ENCODE results near the gene CDK5R1.

Gene CDK5R1

GRCh38 chr17:32475258-32475657 is 11.5 kb upstream of the CDK5R1 start:
- DNase-seq, result no peak

GRCh38 chr17:32477220-32477619 is 9.6 kb upstream of the CDK5R1 start:
- no peak for DNase-seq

DNA sequence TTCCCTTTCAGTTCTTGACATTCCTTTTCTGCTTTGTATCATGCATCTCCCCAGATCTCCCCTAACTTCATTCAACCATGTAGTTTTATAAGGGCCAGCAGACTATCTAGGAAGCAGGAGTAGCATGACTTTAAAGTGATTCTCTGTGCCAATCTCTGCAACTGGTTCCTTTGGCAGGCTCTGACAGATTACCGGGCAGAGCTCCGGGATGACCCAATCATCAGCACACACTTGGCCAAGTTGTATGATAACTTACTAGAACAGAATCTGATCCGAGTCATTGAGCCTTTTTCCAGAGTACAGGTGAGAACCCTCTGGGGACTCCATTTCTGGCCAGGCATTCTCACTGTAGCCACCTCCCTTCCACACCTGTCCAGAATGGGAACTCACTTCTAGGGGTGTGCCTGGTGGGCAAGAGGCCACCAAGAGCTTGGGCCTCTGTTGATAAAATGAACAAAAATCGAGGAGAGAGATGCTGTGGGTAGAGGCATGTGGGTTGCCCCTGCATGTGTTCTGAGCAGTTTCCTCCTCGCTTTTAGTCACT is 7.6 kb upstream of the CDK5R1 start:
- no peak for DNase-seq

DNA sequence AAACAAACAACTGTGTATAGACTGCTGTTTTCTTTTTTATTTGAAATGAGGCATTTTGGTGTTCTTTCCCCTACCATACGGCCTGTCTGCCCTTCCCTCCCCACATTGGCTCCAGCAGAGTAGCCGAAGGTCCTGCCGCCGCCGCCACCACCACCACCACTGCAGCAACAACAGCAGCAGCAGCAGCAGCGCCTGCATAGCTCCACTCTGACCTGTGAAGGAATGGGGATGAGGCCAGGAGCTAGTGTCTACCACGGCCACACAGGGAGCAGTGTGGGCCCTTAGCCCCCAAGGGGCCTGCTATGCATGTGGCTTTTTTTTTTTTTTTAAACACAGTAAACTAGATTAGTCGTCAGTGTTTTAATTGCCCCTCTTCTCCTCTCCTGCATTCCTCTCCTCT is 5.6 kb upstream of the CDK5R1 start:
- no peak for DNase-seq

DNA sequence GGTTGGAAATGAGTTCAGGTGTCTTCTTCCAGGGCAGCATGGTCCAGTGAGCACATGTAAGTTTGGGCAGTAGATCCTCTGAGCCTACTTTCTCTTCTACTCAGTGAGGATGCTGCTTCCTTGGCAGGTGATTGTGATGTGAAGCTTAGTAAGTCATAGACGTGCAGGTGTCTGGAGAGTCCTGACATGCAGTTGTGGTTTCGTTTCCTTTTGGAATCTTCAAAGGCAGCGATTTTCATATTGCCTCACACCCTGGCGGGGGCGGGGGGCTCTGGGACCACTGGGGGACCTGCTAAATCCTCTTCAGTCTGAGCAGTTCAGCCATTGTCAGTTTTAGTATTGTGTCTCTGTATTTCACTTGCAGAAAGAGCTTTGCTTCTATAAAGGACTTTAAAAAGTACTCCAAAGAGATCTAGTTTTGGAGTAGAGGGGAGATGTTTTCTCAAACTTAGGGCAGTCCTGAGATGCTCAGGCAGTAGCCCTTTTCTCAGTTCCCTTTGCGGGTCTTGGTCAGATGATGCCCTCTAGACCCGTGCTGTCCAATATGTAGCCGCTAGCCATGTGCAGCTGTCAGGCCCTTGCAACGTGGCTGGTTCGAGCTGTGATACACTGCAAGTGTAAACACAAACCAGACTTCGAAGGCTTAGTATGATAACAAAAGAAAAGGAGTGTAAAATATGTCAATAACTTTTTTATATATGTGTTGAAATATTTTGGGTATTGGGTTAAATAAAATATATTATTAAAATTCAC is 4.0 kb upstream of the CDK5R1 start:
- no peak for DNase-seq

GRCh38 chr17:32483451-32484019 is 3.3 kb upstream of the CDK5R1 start:
- peak; percentile 96 for DNase-seq

- no peak for DNase-seq
Measured at GRCh38 chr17:32484041-32484461, 2.7 kb upstream of the CDK5R1 start.

DNA sequence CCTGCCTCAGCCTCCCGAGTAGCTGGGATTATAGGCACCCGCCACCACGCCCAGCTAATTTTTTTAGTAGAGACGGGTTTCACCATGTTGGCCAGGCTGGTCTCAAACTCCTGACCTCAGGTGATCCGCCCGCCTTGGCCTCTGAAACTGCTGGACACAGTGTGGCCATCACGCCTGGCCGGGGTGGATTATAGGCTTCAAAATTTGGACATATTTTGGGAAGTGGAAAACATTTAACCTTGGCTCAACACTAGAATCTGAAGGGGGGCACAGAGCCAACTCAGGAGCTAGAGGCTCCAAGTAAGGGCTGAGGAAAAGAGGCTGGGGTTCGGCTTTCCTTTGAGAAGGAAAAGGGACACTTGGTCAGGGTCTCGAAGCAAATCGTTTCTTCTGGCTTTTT is 2.2 kb upstream of the CDK5R1 start:
- DNase-seq, result no peak

DNA sequence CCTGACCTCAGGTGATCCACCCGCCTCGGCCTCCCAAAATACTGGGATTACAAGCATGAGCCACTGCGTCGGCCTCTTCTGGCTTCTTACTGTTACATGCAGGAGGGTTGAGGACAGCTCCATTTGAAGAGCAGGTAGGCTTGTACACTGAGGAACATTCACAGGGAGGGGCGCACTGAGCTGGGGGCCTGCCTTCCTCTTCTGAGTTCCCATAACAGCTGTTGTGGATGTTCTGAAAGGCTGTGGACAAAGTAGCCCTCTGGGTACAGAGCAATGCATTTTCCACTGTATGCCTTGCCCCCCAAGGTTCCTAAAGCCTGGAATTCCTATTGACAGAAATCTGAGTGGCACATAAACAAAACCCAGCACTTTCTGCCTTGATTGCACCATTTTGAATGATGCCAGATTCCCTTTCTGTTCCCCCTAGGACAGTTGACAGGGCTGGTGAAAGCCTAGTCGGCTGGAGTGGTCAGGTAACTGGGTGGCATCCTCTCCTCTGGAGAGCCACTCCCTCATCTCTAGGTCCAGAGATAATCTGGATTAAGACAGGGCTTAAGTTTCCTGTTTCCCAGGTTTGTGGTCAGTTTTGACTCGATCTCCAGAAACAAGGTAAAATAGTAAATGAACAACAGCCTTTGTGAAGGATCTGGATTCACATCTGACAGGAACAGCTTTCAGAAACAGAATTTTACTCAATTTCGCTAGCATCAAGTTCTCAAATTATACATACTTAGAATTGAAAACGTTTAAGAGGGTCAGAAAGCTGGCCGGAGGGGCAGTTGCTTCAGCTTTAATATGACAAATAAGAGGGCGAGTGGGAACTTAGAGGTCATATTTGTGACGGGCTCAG is 1.3 kb upstream of the CDK5R1 start:
- DNase-seq, result no peak

DNA sequence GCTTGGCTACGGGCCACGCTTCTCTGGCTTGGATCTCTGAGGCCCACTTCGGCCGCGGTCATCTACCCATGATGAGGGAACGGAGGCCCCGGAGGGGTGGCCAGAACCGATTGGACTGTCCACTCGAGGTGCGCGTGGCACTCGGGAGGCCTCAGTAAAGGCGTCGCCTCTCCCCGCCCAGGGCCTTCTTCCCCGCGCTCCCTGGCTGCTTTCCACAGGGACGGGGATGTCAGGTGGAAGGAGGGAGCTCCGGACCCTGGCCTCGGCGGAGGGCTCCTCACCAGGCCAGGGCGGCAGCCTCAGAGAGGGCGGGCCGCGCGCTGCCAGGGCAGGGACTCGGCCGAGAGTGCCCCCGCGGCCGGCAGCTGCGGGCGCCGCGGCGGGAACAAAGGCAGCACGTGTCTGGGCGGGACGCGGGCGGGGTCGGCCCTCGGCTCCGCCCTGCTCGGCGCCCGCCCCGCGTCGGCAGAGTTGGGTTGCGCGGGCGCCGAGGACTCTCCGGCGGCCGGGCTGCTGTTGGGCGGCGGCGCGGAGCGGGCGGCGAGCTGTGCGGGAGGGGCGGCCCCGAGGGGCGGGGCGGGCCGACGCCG is 587 bp upstream of the CDK5R1 start:
- DNase-seq, result peak; percentile 94

GRCh38 chr17:32487473-32488176 is 832 bp downstream of the CDK5R1 start:
- DNase-seq, result peak; percentile 62

DNA sequence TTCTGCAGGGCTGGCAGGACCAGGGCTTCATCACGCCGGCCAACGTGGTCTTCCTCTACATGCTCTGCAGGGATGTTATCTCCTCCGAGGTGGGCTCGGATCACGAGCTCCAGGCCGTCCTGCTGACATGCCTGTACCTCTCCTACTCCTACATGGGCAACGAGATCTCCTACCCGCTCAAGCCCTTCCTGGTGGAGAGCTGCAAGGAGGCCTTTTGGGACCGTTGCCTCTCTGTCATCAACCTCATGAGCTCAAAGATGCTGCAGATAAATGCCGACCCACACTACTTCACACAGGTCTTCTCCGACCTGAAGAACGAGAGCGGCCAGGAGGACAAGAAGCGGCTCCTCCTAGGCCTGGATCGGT is 1.4 kb downstream of the CDK5R1 start:
- DNase-seq, result no peak

- no peak for DNase-seq
Measured at GRCh38 chr17:32488604-32489180, 1.9 kb downstream of the CDK5R1 start.

DNA sequence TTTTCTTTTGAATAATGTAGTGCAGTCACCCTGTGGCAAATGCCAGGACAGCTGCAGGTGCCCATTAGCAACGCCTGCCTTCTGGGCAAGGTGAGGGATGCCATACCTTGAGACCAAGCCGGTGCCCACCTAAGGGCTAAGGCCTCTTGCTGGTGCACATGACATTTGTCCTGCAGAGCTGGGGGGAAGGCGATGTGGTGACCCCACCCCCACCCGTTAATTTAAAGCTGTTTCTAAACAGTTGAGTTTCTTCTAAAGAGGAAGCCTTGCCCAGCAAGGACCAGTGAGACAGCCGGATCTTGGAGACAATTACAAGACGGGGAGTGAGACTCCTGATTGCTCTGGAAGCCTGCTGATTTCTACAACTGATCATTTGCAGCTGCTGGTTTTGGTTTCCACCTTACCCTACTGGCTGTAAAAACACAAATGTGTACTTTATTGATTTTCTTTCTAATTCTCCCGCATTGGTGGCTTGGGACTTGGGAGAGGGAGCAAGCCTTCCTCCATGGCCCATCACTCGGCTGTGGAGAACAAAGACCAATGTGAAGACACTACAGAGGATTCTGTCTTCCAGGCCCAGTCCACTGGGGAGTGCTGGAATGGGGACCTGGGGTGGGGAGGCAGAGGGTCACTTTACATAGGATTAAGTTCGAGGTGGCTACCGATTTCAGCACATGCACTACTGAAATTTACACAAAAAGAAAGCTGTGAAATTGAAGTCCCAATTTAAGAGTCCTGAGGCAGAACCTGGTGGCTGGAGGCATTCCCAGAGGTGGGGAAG is 2.7 kb downstream of the CDK5R1 start:
- DNase-seq, result no peak

GRCh38 chr17:32490101-32490482 is 3.3 kb downstream of the CDK5R1 start:
- no peak for DNase-seq

DNA sequence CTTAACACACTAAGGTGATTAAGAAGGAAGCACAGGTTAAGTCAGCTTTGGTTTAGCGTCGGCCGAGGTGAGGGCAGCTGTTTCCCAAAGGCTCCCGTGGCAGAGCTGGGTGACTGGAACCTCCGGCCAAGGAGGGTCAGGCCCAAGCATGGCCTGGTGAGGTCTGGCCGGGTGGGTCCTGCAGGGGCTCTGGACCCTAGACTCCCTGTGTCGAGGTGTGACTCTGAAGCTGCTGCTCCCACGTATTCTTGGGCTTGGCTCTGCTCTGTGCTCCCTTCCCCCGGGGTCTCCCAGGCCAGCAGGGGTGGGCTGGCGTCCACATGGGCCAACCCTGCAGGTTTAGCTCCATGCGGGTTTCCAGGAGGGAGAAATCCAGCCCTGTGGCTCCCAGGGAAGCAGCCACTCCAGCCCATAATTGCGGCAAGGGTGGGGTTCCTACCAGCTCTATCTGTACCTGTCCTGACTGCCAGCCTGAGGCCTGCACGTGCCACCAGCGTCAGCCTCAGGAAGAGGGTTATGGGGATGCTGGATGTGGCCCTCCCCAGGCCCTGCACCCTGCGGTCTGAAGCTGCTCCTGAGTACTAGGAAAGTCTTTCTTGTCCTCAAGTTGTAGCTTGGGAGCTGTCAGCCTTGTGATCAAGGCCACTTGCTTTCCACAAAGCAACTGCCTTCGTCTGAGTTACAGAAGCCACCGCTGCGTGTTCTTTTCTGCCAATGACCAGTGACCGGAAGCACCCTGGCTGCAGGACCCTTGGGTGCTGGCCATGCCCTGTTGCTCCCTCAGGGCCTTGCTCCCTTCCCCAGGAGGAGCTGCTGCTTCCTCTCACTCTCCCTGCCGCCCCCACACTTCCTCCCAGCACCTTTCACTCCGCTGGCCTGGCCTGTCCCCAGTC is 4.8 kb downstream of the CDK5R1 start:
- no peak for DNase-seq

DNA sequence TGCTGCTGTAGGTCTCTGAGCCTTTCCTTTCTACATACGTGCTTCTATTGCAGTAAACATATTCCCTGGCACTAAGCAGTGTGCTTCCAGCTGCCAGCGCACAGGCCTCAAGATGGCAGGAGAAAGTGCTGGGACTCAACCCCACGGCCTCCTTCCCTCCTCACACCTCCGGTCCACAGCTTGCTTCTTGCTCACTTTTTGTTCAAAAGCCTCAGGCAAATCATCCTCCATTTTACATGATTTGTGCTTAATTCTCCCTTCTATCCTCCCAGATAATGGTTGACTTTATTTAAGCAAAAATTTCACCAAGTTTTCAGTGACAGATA is 5.4 kb downstream of the CDK5R1 start:
- DNase-seq, result no peak

- DNase-seq, result no peak
Measured at GRCh38 chr17:32492648-32493289, 6.0 kb downstream of the CDK5R1 start.

GRCh38 chr17:32493571-32493970 is 6.8 kb downstream of the CDK5R1 start:
- DNase-seq, result no peak

GRCh38 chr17:32493976-32494513 is 7.3 kb downstream of the CDK5R1 start:
- DNase-seq, result no peak

All from eye (tissue), 1 donor.